GM15510 (cell line): Measurements from ENCODE around the gene RAD51B.

Experiments used
- POLR2A ChIP-seq: IDR thresholded peaks from 3 replicates; pipeline ENCODE4 v1.6.1; 2011; ENCODE audit warnings: borderline replicate concordance; ENCODE audit not compliant: insufficient read length; ENCODE audit errors: extremely low read depth

Gene RAD51B

GRCh38 chr14:68292441-68293215, 473.0 kb downstream of the RAD51B start:
- no peak for TF ChIP-seq POLR2A

GRCh38 chr14:68293404-68293803, 473.8 kb downstream of the RAD51B start:
- TF ChIP-seq POLR2A: no peak

- no peak for TF ChIP-seq POLR2A
These were observed 475.8 kb downstream of the RAD51B start for GRCh38 chr14:68295316-68295816.

GRCh38 chr14:68297039-68297438, 477.5 kb downstream of the RAD51B start:
- no peak for TF ChIP-seq POLR2A

- no peak for TF ChIP-seq POLR2A
These were observed 478.4 kb downstream of the RAD51B start for GRCh38 chr14:68297876-68298468.

GRCh38 chr14:68300608-68301007, 481.0 kb downstream of the RAD51B start:
- TF ChIP-seq POLR2A: no peak

- TF ChIP-seq POLR2A: no peak
These were observed 481.6 kb downstream of the RAD51B start for GRCh38 chr14:68301219-68301618.

- TF ChIP-seq POLR2A: no peak
These were observed 486.2 kb downstream of the RAD51B start for GRCh38 chr14:68305738-68306137.

GRCh38 chr14:68306265-68306933, 486.8 kb downstream of the RAD51B start:
- no peak for TF ChIP-seq POLR2A

- TF ChIP-seq POLR2A: no peak
These were observed 487.6 kb downstream of the RAD51B start for GRCh38 chr14:68306934-68307789.

GRCh38 chr14:68307790-68308168, 488.2 kb downstream of the RAD51B start:
- TF ChIP-seq POLR2A: no peak

GRCh38 chr14:68308726-68309520, 489.3 kb downstream of the RAD51B start:
- TF ChIP-seq POLR2A: no peak

GRCh38 chr14:68309616-68310015, 490.0 kb downstream of the RAD51B start:
- TF ChIP-seq POLR2A: no peak

- TF ChIP-seq POLR2A: no peak
These were observed 492.7 kb downstream of the RAD51B start for GRCh38 chr14:68312300-68312699.
